Measurements from ENCODE around the gene EPB41. TPM values are rescaled to one million over a fixed set of nuclear protein-coding genes. Genes with fewer than 3 reads are reported as not detected.

The EPB41 gene
- total and polyA plus RNA-seq, 2 of the 4 experiments (the other 2 are of a cell fraction) = 4.6 to 10.0 TPM

- no CpG with 5 or more reads among the region's 1 CpG for WGBS, 2 experiments (ENCODE audit: extremely low coverage in 2 of 2, insufficient read length in 1 of 2)
- H3K9ac ChIP-seq (ENCODE audit: low read depth, low read length) = no peak overlapping the region
- H4K5ac ChIP-seq (ENCODE audit: low read depth, low read length) = no peak overlapping the region
- no peak for ATAC-seq (ENCODE audit: low read depth)
- no peak overlapping the region for H3K4me3 ChIP-seq (ENCODE audit: insufficient read depth, low read depth, low read length)
- BruUV-seq (replicated peaks) = no TSS peak
- intact Hi-C loops (cut with micrococcal nuclease) (no loop called here), dilution Hi-C loops (cut with HindIII; ENCODE audit: low sequenced_read_pairs, unreplicated experiment) (no loop called here), in situ Hi-C loops (cut with MboI; ENCODE audit: low sequenced_read_pairs) (no loop called here)
- no peak overlapping the region for H2BK5ac ChIP-seq (ENCODE audit: low read depth, low read length, poor library complexity, severe bottlenecking)
- H3K27me3 ChIP-seq (ENCODE audit: control insufficient read depth, insufficient read depth, low read length) = no peaks in the 10 kb centered on the region
- no peak overlapping the region for H2AK9ac ChIP-seq (replicated peaks; ENCODE audit: low read depth, low read length, poor library complexity)
- H3K79me1 ChIP-seq (ENCODE audit: low read depth in 1 of 2, low read length in 2 of 2) = no peaks in the 10 kb centered on the region
- no peak overlapping the region for H3K23ac ChIP-seq (ENCODE audit: low read depth, low read length)
- H3K9me3 ChIP-seq (ENCODE audit: control insufficient read depth, insufficient read depth, low read length) = no peaks in the 10 kb centered on the region
- no peak overlapping the region for H3K18ac ChIP-seq (ENCODE audit: low read depth, low read length)
- H2AK5ac ChIP-seq (ENCODE audit: low read depth, low read length) = no peak overlapping the region
- H3K27ac ChIP-seq (ENCODE audit: insufficient read depth, low read length) = no peak overlapping the region
- ChIA-PET POLR2A (ENCODE audit: unreplicated experiment) (no interaction called here), CTCF (no interaction called here)
- H2BK20ac ChIP-seq (ENCODE audit: low read depth, low read length) = no peak overlapping the region
- no peak overlapping the region for H2BK15ac ChIP-seq (ENCODE audit: low read depth, low read length)
- DNase-seq = no peak
- TF ChIP-seq FOS (IDR thresholded peaks at IDR 0.05; ENCODE audit: low read depth, low read length) (no peak), RAD21 (IDR thresholded peaks at IDR 0.05; ENCODE audit: low read length) (no peak), CTCF (conservative IDR thresholded peaks at IDR 0.05; ENCODE audit: low read depth, low read length) (no peak), SMC3 (IDR thresholded peaks at IDR 0.05; ENCODE audit: low read depth, low read length) (no peak), MXI1 (IDR thresholded peaks at IDR 0.05; ENCODE audit: borderline replicate concordance, low read depth, low read length) (no peak), MAZ (IDR thresholded peaks at IDR 0.05; ENCODE audit: borderline replicate concordance, low read depth, low read length) (no peak)
- no peaks in the 10 kb centered on the region for H3K9me1 ChIP-seq (ENCODE audit: insufficient read depth, low read length)
- no peak overlapping the region for H3K14ac ChIP-seq (replicated peaks; ENCODE audit: low read depth, low read length)
- no peak overlapping the region for H4K91ac ChIP-seq (ENCODE audit: insufficient read depth, low read depth, low read length)
- H3K4ac ChIP-seq (ENCODE audit: low read depth, low read length) = no peak overlapping the region
- H2BK120ac ChIP-seq (ENCODE audit: low read depth, low read length) = no peak overlapping the region
- no peak overlapping the region for H2AFZ ChIP-seq (replicated peaks; ENCODE audit: low read length, poor library complexity)
- no peak overlapping the region for H3K4me2 ChIP-seq (ENCODE audit: low read depth, low read length)
- H3K36me3 ChIP-seq (ENCODE audit: control insufficient read depth, insufficient read depth, low read length) = no peaks in the 10 kb centered on the region
- no peaks in the 10 kb centered on the region for H4K20me1 ChIP-seq (ENCODE audit: insufficient read depth, low read length)
- no peaks in the 10 kb centered on the region for H3K4me1 ChIP-seq (ENCODE audit: control insufficient read depth, insufficient read depth, low read length)
- H3K56ac ChIP-seq (ENCODE audit: extremely low read depth, insufficient read depth, low read length) = no peak overlapping the region
- H4K8ac ChIP-seq (ENCODE audit: low read depth in 2 of 2, low read length in 2 of 2) = no peak overlapping the region
Observed at GRCh38 chr1:29100487-29100886, 186.1 kb downstream of the EPB41 start.

Measured in IMR-90 (cell line).